ENCODE results near the gene COL4A2. TPM values are rescaled to one million over a fixed set of nuclear protein-coding genes. Genes with fewer than 3 reads are reported as not detected.

COL4A2 gene
- total RNA-seq, 4 donors from 2014 or later = 97.6 to 193 (median 131) TPM

GRCh38 chr13:110377178-110377825, 70.2 kb downstream of the COL4A2 start:
- WGBS, 2 donors = 58 to 65% methylated on average over 6 of the region's 6 CpGs
- DNase-seq = no peak
- peak overlapping the region; percentile 78 to 95 (median 93) for H3K27ac ChIP-seq
- H3K4me3 ChIP-seq (replicated peaks in 1 of 3) = no peak overlapping the region
- H3K9me3 ChIP-seq = no peaks in the 10 kb centered on the region
- TF ChIP-seq CTCF (IDR thresholded peaks at IDR 0.05) (no peak), POLR2A (IDR thresholded peaks at IDR 0.05) (no peak)
- no peaks in the 10 kb centered on the region for H3K27me3 ChIP-seq
- no peaks in the 10 kb centered on the region for H3K36me3 ChIP-seq
- peaks cover 53 to 76% of the 10 kb centered on the region in 2 donors for H3K4me1 ChIP-seq
- intact Hi-C loops (cut with DNase I) = no loop called here

DNA sequence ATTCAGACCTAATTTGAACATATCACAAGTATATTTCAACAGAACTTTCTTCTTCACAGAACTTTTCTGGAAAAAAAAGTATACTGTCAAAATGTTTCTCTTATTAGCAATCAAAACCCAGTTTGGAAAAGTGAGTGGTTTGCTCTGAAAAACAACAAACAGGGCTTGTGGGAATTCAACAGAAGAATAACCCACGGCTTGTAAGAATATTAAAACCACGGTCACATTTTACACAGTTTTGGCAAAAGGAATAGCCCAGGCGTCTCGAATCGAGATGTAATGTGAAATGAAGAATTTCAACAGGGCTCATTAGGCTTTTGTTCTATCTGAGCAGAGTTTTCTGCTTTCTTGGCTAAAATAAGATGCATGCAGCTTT, 70.7 kb downstream of the COL4A2 start:
- intact Hi-C loops (cut with DNase I) = no loop called here
- H3K4me1 ChIP-seq = peaks cover 50 to 71% of the 10 kb centered on the region in 2 donors

DNA sequence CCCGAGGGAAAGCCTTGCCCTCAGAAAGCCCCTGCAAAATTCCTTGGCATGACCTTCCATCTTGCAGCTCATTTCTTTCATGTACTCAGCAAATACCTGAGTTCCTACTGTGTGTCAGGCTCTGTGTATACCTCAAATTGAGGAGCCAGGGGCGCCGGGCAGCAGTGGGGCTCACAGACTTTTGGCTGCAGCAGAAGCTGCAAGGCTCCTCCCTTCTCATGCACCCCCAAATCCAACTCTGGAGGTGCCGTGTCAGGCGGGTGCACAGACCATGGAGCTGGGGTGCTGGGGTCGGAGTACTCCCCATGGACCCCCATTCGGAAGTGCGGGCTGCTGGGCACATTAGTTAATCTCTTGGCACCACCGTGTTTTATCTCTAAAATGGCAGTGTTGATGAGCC, 72.3 kb downstream of the COL4A2 start:
- WGBS, 2 donors = 95 to 97% methylated on average over 8 to 9 of the region's 9 CpGs
- intact Hi-C loops (cut with DNase I) = no loop called here
- no peak overlapping the region for H3K4me3 ChIP-seq (replicated peaks in 1 of 3)
- no peaks in the 10 kb centered on the region for H3K9me3 ChIP-seq
- H3K36me3 ChIP-seq = no peaks in the 10 kb centered on the region
- TF ChIP-seq POLR2A (IDR thresholded peaks at IDR 0.05) (no peak), CTCF (IDR thresholded peaks at IDR 0.05) (no peak)
- H3K4me1 ChIP-seq = peaks cover 39 to 56% of the 10 kb centered on the region in 2 donors
- H3K27me3 ChIP-seq = no peaks in the 10 kb centered on the region
- no peak overlapping the region for H3K27ac ChIP-seq
- DNase-seq = no peak

More for the DNA sequence above, 70.7 kb downstream of the COL4A2 start:
- Histone ChIP-seq H3K9me3 (no peaks in the 10 kb centered on the region), H3K36me3 (no peaks in the 10 kb centered on the region), H3K4me3 (replicated peaks in 1 of 3) (no peak overlapping the region), H3K27me3 (no peaks in the 10 kb centered on the region), H3K27ac (peak overlapping the region in 2 of 3 donors; percentile 93 to 95)
- DNase-seq = no peak
- 69 to 77% methylated on average over 5 of the region's 5 CpGs for WGBS, 2 donors
- TF ChIP-seq POLR2A (IDR thresholded peaks at IDR 0.05) (no peak), CTCF (IDR thresholded peaks at IDR 0.05) (no peak)

- 63 to 75% methylated on average over 4 of the region's 4 CpGs for WGBS, 2 donors
- no peak overlapping the region for H3K4me3 ChIP-seq (replicated peaks in 1 of 3)
- intact Hi-C loops (cut with DNase I) = no loop called here
- TF ChIP-seq CTCF (IDR thresholded peaks at IDR 0.05) (no peak), POLR2A (IDR thresholded peaks at IDR 0.05) (no peak)
- H3K36me3 ChIP-seq = no peaks in the 10 kb centered on the region
- no peaks in the 10 kb centered on the region for H3K27me3 ChIP-seq
- DNase-seq = no peak
- no peaks in the 10 kb centered on the region for H3K9me3 ChIP-seq
- peak overlapping the region in 1 of 3 donors; percentile 32 for H3K27ac ChIP-seq
- peaks cover 36 to 50% of the 10 kb centered on the region in 2 donors for H3K4me1 ChIP-seq
These were observed 72.8 kb downstream of the COL4A2 start for GRCh38 chr13:110379905-110380341.

GRCh38 chr13:110380359-110381028, 73.4 kb downstream of the COL4A2 start:
- 86 to 91% methylated on average over 14 of the region's 14 CpGs for WGBS, 2 donors
- no peaks in the 10 kb centered on the region for H3K9me3 ChIP-seq
- no peak for DNase-seq
- H3K27me3 ChIP-seq = no peaks in the 10 kb centered on the region
- no peaks in the 10 kb centered on the region for H3K36me3 ChIP-seq
- intact Hi-C loops (cut with DNase I) = no loop called here
- H3K4me1 ChIP-seq = peaks cover 30 to 44% of the 10 kb centered on the region in 2 donors
- H3K4me3 ChIP-seq (replicated peaks in 1 of 3) = no peak overlapping the region
- no peak for TF ChIP-seq POLR2A (IDR thresholded peaks at IDR 0.05)
- TF ChIP-seq CTCF (IDR thresholded peaks at IDR 0.05) = no peak
- peak overlapping the region in 1 of 3 donors; percentile 32 for H3K27ac ChIP-seq
